ENCODE results near the gene SS18L1.

GRCh38 chr20:62145688-62146018 lies 2.1 kb downstream of the SS18L1 start:
- TF ChIP-seq POLR2AphosphoS5 (IDR thresholded peaks at IDR 0.05; ENCODE audit: borderline replicate concordance, low read depth, low read length) (no peak), EZH2 (IDR thresholded peaks at IDR 0.05) (no peak), FOXP2 (optimal IDR thresholded peaks at IDR 0.05; ENCODE audit: control extremely low read depth, extremely low read length, insufficient read depth) (no peak)

Data from SK-N-MC (cell line).